ENCODE data around the gene PSPN. TPM values are rescaled to one million over a fixed set of nuclear protein-coding genes. Genes with fewer than 3 reads are reported as not detected.
A peak's percentile ranks its signal among the peaks of the same experiment; 100 is the strongest.

The PSPN gene
- total and polyA plus RNA-seq, 2 donors (not counting 1 experiment from before 2014, with no cell fraction given), result 1.1 to 3.0 TPM

- Mint-ChIP-seq H3K9me3 (ENCODE audit: insufficient read depth) (no peaks in the 10 kb centered on the region), H3K27ac (peak overlapping the region; percentile 76), H3K4me1 (peaks cover 35% of the 10 kb centered on the region), H3K4me3 (peak overlapping the region; percentile 90), H3K27me3 (no peaks in the 10 kb centered on the region)
- Histone ChIP-seq H3K9me3 (ENCODE audit: control extremely low read depth in 1 of 3, control insufficient read depth in 2 of 3, insufficient read depth in 1 of 3, low read length in 2 of 3) (peaks cover 0 to 13% (median 0%) of the 10 kb centered on the region in 3 donors), H4K20me1 (ENCODE audit: control insufficient read depth, insufficient read depth, low read length, poor library complexity, severe bottlenecking) (peaks cover 55% of the 10 kb centered on the region), H3K79me2 (ENCODE audit: control insufficient read depth, insufficient read depth, low read length) (peaks cover 42% of the 10 kb centered on the region), H3K4me2 (replicated peaks; ENCODE audit: low read depth, low read length, poor library complexity, severe bottlenecking) (peak overlapping the region; percentile 98), H3K9ac (ENCODE audit: low read length) (peak overlapping the region; percentile 84), H3K36me3 (replicated peaks in 1 of 2; ENCODE audit: control extremely low read depth in 1 of 2, control insufficient read depth in 1 of 2, extremely low read depth in 1 of 2, insufficient read depth in 2 of 2, low read length in 1 of 2) (peaks cover 0 to 39% of the 10 kb centered on the region in 2 experiments), H3K27ac (ENCODE audit: low read length in 2 of 2) (peak overlapping the region in 1 of 2 donors; percentile 75), H3K4me3 (ENCODE audit: control extremely low read depth in 1 of 5, extremely low read depth in 1 of 5, insufficient read depth in 1 of 5, low read depth in 2 of 5, low read length in 4 of 5) (peak overlapping the region; percentile 62 to 67 (median 66)), H3K27me3 (replicated peaks in 1 of 4; ENCODE audit: control extremely low read depth in 1 of 4, control insufficient read depth in 3 of 4, insufficient read depth in 4 of 4, low read length in 3 of 4) (no peaks in the 10 kb centered on the region), H2AFZ (ENCODE audit: insufficient read depth, low read depth, low read length, poor library complexity, severe bottlenecking) (no peak overlapping the region), H3K4me1 (ENCODE audit: control insufficient read depth in 2 of 2, insufficient read depth in 2 of 2, low read length in 2 of 2) (peaks cover 26 to 31% of the 10 kb centered on the region in 2 donors)
- intact Hi-C loops (cut with micrococcal nuclease), result loop anchor here (2.0 kb wide), 2 partner anchors 79 to 313 kb away; partner anchors contain the start of genes RFX2 and TUBB4A
- ATAC-seq (ENCODE audit: low read depth), result no peak
- 2% methylated on average over 17 of the region's 20 CpGs for WGBS (ENCODE audit: insufficient coverage)
- ChIA-PET CTCF (no interaction called here), POLR2A (interaction anchor here (2.9 kb wide), 1 partner anchor 51 kb away, joined by 12 read pairs; the partner anchor contains the start of gene ALKBH7)
- no peak for TF ChIP-seq EZH2 (IDR thresholded peaks at IDR 0.05; ENCODE audit: borderline replicate concordance, insufficient read depth, low read depth, low read length, poor library complexity, severe bottlenecking)
- TF ChIP-seq CTCF (IDR thresholded peaks at IDR 0.05), result no peak
- peak; percentile 55 for DNase-seq
These were observed 47.9 kb upstream of the PSPN start for GRCh38 chr19:6423499-6424194.

Data from B cell (primary cell).